Transverse colon (tissue), 4 donors: Measurements from ENCODE around the gene JPT1.

Experiments
- POLR2AphosphoS5 ChIP-seq, 3 donors: sonication (generic); formaldehyde crosslinking; IDR thresholded peaks; one replicate each; pipeline ENCODE4 v1.6.1; 2016; ENCODE audit warnings: antibody characterized with exemption in 3 of 3
- TF ChIP-seq, protein P1 (sequence below), 5 experiments: fragments of 200-600 bp in 3 of 5; fragments of 450-650 bp in 2 of 5; sonication (generic) in 3 of 5; IDR thresholded peaks; 1 replicate in 2 of 5; 2 replicates in 3 of 5; pipeline ENCODE4 v1.5.1; 2016 to 2017; ENCODE audit warnings: antibody characterized with exemption in 5 of 5, inconsistent platforms in 3 of 5, mild to moderate bottlenecking in 2 of 5, moderate library complexity in 1 of 5

DNA sequence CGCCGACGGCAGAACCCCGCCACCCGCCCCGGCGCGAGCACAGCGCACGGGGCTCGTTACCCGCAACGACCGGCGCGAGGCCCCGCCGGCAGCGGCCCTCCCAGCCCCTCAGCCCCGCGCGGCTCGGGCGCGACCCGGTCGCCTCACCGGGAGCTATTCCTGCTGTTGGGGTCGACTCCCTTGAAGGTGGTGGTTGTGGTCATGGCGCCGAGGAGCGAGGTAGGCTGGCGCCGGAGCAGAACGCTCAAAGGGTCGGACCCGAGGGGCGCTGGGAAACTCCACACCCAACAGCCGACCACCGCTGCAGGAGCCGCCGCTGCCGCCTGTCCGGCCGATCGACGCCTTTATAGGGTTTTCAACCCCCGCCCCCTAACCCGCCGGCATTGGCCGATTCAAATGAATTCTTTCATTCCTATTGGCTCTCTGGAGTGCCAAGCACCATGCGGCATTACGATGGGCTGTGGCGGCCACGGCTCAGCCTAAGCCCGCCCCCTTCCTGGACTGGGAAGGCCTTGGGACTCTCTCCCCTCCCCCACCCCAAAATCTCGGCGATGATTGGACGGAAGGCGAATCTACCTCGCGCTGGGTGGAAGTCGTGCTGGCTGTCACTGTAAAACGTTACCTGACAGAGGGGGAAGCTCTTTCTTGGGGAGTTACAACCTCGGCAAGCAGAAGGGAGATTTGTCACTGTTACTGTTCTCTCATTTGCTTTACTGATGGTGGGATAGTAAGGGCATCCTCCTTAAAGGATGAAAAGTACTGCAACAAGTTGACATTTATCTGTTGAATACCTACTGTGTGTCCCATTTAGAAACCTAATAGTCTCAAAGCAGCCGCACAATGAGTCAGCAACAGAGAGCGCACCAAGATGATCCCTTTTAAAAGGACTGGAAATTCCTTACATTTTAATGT lies at the start of gene JPT1:
- TF ChIP-seq POLR2AphosphoS5 (IDR thresholded peaks at IDR 0.05): peak; percentile 99 to 100 (median 100)
- TF ChIP-seq, protein P1, sequence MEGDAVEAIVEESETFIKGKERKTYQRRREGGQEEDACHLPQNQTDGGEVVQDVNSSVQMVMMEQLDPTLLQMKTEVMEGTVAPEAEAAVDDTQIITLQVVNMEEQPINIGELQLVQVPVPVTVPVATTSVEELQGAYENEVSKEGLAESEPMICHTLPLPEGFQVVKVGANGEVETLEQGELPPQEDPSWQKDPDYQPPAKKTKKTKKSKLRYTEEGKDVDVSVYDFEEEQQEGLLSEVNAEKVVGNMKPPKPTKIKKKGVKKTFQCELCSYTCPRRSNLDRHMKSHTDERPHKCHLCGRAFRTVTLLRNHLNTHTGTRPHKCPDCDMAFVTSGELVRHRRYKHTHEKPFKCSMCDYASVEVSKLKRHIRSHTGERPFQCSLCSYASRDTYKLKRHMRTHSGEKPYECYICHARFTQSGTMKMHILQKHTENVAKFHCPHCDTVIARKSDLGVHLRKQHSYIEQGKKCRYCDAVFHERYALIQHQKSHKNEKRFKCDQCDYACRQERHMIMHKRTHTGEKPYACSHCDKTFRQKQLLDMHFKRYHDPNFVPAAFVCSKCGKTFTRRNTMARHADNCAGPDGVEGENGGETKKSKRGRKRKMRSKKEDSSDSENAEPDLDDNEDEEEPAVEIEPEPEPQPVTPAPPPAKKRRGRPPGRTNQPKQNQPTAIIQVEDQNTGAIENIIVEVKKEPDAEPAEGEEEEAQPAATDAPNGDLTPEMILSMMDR (IDR thresholded peaks at IDR 0.05): no peak
